NCI-H526 (cell line): ENCODE results near the gene PARP1.
"Not testable (repeated sequence)": the region's sequence is repeated elsewhere in the genome, so short reads cannot be mapped to it uniquely, and the experiment has no call there.

Experiments used
- DNase-seq, 2 experiments: peaks; one replicate each; lab custom pipeline; 2025; lab: John Stamatoyannopoulos, UW

The PARP1 gene

DNA sequence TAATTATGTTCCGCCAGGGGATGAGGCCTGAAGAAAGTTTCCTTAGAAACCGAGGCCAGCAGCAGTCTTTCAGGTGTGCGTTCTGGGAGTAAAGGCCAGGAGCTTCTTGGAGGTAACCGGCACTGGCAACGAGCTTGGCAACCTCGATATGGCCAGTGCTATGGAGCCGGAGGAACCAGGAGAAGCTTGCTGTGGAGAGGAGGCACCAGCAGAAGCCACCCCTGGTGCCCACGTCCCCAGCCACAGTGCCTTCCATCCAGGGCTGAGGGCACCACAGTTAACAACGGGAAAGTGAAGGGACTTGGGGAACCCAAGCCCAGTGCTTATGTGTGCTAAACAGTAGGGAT lies 57.4 kb downstream of the PARP1 start:
- no peak for DNase-seq

DNA sequence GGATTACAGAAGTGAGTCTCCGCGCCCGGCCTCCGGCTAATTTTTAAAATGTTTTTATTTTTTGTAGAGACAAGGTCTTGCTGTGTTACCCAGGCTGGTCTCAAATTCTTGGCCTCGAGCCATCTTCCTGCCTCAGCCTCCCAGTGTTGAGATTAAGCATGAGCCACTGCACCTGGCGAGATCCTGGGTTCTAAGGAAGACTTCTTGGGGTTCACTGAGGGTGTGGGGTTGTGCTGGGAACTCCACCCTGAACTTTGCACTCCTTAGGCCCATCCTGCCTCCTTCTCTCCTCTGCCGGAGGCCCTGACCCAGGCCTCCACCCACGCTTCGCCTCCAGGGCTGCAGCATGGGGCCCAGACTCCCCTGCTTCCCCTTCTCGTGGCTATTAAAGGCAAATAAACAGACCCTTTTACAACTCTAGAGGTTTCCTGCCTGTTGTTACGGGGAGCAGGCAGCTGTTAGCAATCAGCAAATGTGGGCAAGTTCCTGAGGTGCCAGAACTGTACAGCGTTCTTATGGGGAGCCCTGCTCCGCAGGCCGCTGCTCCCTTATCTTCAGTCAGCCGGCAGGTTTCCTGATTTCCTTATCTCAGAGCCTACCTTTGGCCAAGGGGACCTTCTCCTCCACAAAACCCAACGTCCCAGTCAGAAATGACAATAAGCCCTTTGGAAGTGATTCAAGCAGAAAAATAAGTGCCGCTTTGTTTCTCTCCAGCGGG lies 57.9 kb downstream of the PARP1 start:
- no peak for DNase-seq

DNA sequence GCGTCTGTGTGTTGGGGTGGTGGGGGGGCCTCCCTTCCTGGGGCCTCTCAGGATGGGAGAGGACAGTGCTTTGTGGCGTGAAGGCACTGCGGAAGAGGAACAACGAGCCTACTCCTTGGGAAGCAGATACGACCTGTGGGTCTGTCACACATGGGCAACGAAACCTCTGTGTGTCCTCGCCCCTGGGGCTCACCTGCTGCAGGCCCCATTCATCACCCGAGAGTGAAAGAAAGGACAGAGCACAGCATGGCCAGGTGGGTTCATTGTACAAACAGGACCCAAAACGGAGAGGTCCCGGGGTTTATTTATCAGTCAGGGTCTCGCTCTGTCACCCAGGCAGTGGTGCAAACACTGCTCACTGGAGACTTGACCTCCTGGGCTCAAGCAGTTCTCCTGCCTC lies 58.8 kb downstream of the PARP1 start:
- no peak for DNase-seq

DNA sequence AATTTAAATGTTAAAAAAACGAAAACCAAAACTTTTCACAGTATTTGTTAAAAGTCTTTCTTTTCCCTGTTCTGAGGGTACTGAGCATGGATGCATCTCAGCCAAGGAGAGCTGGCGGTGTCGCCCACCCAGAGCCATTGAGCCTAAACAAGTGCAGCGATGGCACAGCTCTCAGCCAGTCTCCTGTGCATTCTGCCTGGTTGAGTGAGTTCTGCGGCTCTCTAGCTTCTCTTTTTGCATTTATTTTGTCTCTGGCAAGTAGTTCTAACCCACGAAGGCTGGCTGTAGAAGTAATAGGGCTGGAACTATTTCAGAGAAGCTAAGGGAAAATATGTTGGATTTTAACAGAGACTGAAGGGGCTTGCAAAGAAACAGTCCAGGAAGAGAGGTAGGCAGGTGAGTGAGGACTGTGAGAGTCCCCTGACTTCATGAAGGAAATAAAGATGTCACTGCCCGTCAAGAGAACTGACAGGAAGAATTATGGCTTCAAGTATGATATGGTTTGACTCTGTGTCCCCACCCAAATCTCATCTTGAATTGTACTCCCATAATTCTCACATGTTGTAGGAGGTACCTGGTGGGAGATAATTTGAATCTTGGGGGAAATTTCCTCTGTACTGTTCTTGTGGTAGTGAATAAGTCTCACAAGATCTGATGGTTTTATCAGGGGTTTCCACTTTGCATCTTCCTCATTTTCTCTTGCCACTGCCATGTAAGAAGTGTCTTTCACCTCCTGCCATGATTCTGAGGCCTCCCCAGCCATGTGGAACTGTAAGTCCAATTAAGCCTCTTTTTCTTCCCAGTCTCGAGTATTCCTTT lies 63.2 kb downstream of the PARP1 start:
- no peak for DNase-seq

DNA sequence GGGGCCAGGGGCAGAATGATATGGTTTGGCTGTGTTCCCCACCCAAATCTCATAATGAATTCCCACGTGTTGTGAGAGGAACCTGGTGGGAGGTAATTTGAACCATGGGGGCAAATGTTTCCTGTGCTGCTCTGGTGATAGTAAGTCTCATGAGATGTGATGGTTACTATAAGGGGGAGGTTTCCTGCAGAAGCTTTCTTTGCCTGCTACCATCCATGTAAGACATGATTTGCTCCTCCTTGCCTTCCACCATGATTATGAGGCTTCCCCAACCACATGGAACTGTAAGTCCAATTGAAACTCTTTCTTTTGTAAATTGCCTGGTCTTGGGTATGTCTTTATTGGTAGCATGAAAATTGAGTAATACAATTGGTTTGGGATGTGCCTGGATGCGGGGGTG lies 65.2 kb downstream of the PARP1 start:
- DNase-seq: no peak

DNA sequence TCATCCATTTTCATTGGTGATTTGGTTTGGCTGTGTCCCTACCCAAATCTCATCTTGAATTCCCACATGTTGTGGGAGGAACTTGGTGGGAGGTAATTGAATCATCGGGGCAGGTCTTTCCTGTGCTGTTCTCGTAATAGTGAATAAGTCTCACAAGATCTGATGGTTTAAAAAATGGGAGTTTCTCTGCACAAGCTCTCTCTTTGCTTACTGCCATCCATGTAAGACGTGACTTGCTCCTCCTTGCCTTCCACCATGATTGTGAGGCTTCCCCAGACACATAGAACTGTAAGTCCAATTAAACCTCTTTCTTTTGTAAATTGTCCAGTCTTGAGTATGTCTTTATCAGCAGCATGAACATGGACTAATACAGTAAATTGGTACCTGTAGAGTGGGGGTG lies 67.8 kb downstream of the PARP1 start:
- DNase-seq: not testable (repeated sequence)

DNA sequence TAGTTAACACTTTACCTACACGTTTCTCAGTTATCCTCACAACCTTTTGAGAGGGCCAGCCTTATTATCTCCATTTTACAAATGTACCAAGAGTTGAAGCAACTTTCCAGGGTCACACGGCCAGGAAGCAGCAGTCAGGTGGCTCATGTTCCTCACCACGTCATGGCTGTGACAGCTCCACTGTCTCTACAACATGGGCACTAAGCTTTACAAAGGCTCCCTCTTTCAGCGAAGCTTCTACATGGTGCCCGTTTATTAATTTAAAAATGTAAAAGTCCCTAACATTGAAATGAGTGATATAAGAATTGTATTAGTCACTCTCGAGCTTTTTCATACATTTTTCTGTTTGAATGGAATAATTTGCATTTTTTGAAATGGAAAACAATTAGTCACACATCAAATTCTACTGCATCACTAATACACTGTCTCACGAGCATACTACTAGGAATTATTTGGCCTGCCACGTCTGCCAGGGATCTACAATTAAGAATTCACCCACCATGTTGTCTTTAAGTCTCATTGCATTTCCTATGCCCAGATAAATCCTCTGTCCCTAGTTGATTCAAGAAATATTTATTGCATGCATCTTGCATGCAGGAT lies 70.5 kb downstream of the PARP1 start:
- DNase-seq: no peak

DNA sequence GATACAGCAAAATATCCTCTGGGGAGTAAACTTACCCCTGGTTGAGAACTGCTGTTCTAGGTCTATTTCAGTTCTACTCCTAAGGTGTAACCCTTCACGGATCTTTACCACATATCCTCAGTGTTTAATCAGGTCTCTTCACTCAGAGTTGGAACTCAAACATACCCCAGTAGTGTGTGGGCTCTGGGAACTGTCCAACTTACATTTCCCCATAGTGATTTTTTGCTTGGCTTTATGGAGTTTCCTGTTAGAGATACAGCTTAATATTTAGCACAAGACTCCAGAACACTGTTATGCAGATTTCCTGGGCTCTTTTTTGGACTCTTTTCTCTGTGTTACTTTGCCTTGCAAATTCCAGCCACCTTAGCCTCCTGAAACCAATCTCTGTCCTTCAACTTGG lies 72.2 kb downstream of the PARP1 start:
- peak in 1 of 2 experiments; percentile 20 for DNase-seq

DNA sequence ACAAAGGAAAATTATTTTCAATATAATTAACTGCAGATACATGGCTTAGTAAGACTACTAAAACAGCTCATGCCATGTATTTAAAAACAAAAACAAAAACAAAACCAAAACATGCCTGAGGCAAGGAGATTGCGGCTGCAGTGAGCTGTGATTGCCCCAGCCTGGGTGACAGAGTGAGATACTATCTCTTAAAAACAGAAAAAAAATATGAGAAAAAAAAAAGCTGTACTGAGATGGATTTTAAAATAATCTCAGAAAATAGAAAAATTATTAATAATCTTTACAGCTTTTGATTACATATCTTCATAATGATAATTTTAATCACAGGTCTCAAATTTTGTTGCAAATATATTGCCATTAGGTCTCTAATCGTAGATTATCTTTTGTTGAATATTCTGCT lies 74.9 kb downstream of the PARP1 start:
- DNase-seq: no peak

DNA sequence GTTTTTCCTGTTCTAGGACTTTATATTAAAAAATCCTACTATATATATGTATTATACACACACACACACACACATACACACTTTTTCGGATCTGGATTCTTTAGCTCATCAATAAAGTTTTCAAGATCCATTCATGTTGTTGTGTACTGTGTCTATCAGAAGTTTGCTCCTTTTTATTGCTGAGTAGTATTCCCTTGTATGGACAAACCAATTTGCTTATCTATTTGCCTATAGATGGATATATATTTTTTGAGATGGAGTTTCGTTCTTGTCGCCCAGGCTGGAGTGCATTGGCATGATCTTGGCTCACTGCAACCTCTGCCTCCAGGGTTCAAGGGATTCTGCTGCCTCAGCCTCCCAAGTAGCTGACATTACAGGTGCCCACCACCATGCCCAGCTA lies 78.7 kb downstream of the PARP1 start:
- DNase-seq: no peak

DNA sequence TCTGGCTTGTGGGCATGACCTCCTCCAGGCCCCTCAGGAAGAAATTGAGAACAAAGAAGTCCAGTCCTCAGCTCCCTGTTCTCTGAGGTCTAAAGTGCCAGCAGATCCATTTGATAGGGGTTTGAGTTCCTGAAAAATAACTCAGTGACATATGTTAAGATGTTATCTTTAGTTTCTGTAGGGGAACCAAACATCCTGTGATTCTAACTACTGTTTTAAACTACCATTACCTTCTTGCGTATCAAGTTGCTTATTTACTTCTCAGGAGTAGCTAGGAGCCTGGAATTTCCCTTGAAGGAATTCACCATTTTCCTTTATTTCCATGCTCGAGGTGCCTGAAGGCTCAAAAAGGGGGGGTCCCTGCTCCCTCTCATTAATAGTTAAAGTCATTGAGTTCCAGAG lies 80.1 kb downstream of the PARP1 start:
- DNase-seq: no peak

DNA sequence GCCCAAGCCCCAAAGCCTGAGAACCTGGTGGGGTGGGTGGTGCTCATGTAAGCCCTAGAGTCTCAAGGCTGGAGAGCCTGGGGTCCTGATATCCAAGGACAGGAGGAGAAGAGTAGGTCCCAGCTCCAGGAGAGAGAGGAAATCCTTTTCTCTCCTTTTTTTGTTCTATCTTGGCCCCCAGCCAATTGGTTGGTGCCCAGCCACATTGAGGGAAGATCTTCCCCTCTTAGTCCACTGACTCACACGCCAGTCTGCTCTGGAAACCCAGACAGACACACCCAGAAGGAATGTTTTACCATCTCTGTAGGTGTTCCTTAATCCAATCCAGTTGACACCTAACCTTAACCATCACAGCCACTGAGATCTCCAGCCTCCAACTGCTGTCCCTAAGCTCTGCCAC lies 82.7 kb downstream of the PARP1 start:
- DNase-seq: no peak

DNA sequence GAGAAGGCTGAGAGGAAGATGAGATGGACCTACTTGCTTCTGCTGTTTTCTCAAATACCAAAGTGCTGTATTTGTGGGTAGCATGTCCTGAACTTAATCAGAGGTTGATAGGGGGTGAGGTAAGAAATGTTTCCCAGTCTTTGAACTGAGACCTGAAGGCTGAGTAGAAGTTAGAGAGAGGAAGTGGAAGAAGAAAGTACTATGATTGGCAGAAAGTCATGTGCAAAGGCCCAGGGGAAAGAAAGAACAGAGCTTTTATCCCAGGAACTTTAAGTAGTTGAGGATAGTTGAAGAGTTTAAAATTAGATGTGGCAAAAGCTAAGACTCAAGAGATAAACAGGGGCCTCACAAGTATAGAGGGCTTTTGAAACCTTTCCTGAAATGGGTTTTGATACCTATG lies 83.4 kb downstream of the PARP1 start:
- DNase-seq: no peak

DNA sequence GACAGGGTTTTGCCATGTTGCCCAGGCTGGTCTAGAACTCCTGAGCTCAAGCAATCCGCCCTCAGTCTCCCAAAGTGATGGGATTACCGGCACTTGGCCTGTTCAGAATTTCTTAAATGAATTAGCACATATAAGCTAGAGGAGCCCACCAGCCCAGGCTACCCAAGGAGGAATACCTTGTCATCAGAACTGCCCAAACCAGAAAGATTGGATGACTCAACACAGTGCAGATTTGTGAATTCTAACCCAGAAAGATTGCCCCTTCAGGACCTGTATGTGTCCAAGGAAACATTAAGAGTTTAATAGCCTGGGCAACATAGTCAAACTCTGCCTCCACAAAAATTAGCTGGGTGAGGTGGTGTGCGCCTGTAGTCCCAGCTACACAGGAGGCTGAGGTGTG lies 84.9 kb downstream of the PARP1 start:
- DNase-seq: no peak

DNA sequence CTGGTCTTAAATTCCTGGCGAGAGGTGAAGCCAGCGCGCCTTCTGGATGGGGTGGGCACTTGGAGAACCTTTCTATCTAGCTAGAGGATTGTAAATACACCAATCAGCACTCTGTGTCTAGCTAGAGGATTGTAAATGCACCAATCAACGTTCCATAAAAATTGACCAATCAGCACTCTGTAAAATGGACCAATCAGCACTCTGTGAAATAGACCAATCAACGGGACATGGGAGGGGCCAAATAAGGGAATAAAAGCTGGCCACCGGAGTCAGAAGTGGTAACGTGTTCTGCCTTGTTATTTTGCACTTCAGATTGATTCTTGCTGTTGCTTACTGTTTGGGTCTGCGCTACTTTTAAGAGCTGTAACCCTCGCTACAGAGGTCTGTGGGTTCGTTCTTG lies 87.0 kb downstream of the PARP1 start:
- DNase-seq: no peak

DNA sequence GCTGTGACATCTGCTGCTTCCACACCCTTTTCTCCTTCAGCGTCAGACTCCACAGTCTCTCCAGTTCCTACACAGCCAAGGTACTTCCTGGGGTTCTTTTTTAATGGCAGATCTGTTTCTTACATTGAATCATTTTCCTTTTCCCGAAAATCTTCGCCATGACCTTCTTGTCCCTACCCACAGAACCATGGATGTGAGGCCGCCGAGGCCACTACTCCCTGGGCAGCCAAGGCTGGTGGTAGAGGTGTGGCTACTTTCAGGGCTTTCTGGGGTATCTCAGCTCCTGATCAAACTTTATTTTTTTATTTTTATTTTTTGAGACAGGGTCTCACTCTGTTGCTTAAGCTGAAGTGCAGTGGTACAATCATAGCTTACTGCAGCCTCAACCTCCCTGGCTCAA lies 89.4 kb downstream of the PARP1 start:
- no peak for DNase-seq

DNA sequence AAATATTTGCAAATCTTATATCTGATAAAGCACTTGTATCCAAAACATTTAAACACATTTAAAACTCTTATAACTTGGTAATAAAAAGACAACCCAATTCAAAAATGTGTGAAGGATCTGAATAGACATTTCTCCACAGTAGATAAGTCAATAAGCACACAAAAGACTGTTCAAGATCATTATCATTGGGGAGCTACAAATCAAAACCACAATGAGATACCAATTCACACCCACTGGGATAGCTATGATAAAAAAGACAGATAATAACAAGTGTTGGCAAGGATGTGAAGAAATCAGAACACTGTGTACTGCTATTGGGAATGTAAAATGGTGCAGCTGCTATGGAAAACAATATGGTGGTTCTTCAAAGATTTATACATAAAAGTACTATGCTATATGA lies 93.8 kb downstream of the PARP1 start:
- no peak for DNase-seq

DNA sequence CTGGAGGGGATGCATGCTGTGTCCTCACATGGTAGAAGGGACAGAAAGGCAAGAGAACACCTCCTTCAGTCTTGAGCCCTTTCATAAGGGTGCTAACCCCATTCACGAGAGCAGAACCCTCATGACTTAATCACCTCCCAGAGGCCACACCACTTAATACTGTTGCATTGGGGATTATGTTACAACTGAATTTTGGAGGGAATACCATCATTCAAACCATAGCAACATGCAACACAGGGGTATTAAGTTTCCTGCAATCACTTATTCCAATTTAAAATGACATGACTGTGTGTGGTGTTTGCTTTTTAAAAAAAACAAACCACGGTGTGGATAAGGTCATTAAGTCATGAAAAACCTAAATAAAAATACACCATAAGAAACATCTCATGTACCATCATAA lies 95.8 kb downstream of the PARP1 start:
- DNase-seq: no peak

DNA sequence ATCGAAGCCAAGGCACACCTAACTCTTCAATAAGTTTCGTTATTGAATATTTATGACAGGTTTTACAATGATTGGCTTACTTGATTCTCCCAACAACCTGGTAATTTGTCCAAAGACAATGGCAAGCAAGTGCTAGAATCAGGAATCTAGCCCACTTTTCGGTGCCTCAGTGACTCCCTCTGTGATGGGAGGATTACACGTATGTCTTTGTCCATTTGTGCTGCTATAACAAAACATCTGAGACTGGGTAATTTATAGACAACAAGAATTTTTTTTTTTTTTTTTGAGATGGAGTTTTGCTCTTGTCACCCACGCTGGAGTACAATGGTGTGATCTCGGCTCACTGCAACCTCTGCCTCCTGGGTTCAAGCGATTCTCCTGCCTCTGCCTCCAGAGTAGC lies 96.5 kb downstream of the PARP1 start:
- DNase-seq: no peak
